ACHN (cell line): Measurements from ENCODE around the gene SCGB1D4.
"Not testable (repeated sequence)": the region's sequence is repeated elsewhere in the genome, so short reads cannot be mapped to it uniquely, and the experiment has no call there.

Experiments
- DNase-seq: peaks from one replicate; pipeline ENCODE4 v3.0.0-alpha.2; 2015
- in situ Hi-C: cut with HindIII; loops from 2 replicates; pipeline ENCODE4 v1.10.0; 2017; ENCODE audit warnings: low sequenced_read_pairs, low pct_ligation_motif_present, low pct_unique_long_range_greater_than_20kb

SCGB1D4 gene, protein sequence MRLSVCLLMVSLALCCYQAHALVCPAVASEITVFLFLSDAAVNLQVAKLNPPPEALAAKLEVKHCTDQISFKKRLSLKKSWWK

DNA sequence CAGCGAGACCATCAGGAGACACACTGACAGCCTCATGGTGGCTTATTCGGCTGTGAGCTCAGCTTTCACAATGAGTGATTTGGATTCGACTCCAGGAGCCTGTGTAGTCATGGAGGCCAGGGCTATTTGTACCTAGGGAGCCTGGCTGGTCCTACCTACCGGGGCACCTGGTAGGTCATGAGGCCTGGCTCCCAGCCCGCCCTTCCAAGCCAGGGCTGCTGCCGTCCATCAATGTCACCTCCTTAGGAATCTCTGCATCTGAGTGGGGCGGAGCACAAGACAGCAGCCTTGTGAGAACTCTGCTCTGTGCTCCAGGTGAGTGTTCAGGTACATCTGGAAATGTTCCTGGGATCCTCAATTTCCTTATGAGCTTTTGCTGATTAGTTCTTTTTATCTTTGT is at the start of gene SCGB1D4:
TSS of gene SCGB1D4 (minus strand) at position 101 of the 400 bp plus-strand sequence. CDS start at position 36, 65 bp downstream.
- in situ Hi-C loops, result no loop called here

DNA sequence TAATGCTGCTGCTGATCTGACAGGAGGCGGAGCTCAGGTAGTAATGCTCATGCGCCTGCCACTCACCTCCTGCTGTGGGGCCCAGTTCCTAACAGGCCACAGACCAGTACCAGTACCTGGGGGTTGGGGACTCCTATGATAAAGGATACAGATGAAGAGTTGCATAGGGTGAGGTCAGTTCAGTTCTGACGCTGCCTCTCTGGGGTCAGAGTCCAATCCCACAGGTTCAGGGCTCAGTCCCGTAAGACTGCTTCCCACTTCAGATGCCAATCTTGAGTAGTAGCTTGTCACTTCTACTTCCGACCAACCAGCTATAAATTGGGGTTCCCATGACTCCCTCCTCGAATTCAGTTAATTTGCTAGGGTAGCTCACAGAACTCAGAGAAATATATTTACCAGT is 47.0 kb upstream of the SCGB1D4 start:
- DNase-seq, result no peak
- in situ Hi-C loops, result no loop called here

More for the DNA sequence above, at the start of gene SCGB1D4:
- DNase-seq, result no peak

DNA sequence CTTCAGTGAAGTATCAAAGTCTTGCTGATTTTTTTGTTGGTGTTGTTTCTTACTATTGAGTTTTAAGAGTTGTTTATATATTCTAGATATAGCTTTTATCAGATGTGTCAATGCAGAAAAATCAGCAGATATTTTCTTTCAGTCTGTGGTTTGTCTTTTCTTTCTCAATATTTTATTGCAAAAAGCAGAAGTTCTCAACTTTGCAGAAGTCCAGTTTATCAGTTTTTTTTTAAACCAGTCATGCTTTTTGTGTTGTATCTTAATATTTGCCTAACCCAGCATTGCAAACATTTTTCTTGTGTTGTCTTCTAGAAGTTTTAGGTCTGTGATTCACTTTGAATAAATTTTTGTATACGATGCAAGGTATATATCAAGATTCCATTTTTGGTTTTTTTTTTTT is 45.3 kb upstream of the SCGB1D4 start:
- in situ Hi-C loops, result no loop called here
- no peak for DNase-seq

DNA sequence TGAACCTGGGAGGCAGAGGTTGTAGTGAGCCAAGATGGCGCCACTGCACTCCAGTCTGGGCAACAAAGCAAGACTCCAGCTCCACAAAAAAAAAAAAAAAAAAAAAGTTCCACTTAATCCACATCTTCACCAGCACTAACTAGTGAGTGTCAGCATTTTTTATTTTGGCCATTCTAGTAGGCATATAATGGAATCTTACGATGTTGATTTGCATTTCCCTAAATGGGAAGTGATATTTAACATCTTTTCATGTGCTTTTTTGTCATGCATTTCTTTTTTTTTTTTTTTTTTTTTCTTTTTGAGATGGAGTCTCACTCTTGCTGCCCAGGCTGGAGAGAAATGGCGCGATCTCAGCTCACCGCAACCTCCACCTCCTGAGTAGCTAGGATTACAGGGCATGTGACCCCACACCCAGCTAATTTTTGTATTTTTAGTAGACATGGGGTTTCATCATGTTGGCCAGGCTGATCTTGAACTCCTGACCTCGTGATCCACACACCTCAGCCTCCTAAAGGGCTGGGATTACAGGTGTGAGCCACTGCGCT is 44.8 kb upstream of the SCGB1D4 start:
- in situ Hi-C loops, DNase-seq: not testable (repeated sequence)

DNA sequence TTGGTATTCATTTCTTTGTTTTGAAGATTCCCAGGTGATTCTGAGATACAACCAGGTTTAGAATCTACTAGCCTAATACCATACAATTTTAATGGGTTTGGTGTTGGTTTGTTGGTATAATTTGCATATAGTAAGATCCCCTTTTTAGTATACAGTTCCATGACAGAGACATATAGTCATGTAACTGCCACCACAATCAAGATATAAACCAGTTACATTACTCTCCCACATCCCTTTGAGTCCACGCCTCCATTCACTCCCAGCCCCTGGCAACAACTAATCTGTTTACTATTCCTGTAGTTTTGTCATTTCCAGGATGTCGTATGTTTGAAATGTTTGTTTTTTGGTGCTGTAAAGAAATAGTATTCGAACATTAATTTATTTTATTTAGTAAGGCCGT is 42.7 kb upstream of the SCGB1D4 start:
- in situ Hi-C loops, result no loop called here
- no peak for DNase-seq

DNA sequence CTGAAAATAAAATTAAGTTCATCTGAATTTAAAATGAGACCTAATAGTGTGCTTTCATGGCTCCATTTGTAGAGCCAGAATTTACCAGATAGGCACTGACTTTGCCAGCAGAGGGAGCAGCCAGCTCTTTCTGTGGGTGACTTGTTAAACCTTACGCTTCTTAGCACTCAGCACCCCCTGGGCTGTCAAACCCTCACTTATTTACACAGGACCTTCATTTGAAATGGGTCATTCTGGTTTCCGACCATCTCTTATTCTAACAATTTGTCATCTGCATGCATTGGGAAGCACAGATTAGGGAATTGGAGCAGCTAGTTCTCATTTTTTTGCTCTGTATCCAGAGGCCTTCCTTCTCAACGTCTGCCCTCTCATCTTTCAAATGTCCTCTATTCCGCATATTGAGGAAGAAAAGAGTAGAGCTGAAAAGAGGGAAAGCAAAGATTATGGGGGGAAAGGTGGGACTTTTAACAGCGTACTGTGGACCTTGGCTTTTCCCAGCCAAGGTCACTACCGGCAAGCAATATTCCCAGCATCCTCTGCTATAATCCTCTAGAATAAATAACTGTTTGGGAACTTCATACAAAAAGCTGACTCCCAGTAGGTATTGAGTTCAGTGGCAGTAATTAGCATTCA is 41.5 kb upstream of the SCGB1D4 start:
- in situ Hi-C loops, result no loop called here
- peak; percentile 39 for DNase-seq

DNA sequence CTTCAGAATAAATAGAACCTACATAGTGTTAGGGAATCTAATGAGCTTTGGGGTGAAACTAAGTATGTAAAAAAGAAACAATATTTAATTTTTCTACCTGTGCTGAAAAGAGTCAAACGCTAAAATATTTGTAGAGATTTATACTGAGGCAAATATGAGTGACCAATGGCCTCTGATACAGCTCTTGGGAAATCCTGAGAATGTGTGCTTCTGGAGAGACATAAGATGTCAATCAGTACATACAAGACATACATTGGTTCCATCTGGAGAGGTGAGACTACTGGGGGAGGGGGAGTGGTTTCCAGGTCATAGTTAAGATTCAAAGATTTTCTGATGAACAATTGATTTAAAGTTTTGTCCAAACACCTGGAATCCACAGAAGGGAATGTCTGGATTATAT is 39.3 kb upstream of the SCGB1D4 start:
- no peak for DNase-seq
- in situ Hi-C loops, result no loop called here

DNA sequence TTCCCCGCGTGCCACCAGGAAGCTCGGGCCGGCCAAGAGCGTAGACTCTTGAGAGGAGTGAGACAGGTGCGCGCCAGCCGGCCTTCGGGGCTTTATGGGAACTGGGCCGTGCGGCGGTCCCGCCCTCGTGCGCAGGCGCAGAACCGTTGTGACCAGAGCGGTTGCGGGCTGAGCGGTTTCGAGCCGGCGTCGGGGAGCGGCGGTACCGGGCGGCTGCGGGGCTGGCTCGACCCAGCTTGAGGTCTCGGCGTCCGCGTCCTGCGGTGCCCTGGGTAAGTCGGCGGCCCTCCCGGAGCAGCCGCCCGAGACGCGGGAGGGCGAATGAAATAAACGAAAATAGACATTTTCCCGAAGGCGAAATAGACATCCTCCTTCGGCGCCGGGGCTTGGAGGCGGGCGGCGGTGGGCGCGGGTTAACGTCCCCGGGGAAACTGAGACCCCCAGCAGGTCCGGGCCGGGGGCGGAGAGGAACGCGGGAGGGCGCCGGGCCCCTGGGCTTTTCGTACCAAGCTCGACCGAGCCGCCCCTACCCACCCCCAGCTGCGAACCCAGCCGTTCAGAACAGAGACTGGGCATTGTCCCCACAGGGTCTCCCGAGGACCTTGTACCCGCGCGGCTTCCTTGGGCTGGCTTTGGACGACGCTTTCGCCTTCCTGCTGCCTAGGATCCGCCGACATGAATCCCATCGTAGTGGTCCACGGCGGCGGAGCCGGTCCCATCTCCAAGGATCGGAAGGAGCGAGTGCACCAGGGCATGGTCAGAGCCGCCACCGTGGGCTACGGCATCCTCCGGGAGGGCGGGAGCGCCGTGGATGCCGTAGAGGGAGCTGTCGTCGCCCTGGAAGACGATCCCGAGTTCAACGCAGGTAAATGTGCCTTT is 38.7 kb upstream of the SCGB1D4 start, which contains the start of gene ASRGL1:
TSS of gene ASRGL1 (plus strand) at position 146 of the 879 bp plus-strand sequence. CDS start at position 676, 530 bp downstream.
- DNase-seq, result peak; percentile 56
- in situ Hi-C loops, result no loop called here

DNA sequence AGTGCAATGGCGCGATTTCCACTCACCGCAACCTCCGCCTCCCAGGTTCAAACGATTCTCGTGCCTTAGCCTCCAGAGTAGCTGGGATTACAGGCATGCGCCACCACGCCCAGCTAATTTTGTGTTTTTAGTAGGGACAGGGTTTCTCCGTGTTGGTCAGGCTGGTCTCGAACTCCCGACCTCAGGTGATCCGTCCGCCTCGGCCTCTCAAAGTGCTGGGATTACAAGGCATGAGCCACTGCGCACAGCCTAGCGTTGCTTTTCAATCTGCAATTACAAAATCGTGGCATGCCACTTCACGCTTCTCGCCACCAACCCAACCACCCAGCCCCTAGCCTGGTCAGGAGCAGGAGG is 38.1 kb upstream of the SCGB1D4 start:
- DNase-seq, in situ Hi-C loops: not testable (repeated sequence)

DNA sequence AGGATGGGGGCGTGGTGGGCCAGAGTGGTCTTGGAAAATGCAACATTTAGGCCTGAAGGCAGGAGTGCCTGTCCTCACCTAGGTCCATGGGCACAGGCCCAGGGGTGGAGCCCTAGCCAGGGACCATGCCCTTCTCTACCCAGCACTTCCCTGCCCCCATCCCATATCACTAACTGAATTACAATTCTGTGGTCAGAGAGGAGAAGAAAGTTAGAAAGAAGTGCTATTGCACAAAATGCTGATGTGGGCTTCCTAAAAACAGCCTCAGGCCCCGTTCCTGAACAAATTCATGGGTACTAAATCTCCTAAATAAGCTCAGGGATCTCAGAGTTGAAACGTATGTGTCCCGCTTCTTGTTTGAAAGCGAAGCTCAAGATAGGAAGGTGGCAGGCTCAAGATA is 34.9 kb upstream of the SCGB1D4 start:
- in situ Hi-C loops, result no loop called here

DNA sequence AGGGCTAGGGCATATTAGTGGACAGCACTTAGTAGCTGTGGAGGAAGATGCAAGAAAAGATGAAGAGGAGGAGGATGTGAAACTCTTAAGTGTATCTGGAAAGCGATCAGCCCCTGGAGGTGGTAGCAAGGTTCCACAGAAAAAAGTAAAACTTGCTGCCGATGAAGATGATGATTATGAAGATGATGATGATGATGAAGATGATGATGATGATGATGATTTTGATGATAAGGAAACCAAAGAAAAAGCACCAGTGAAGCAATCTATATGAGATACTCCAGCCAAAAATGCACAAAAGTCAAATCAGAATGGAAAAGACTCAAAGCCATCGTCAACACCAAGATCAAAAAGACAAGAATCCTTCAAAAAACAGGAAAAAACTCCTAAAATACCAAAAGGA is 32.4 kb upstream of the SCGB1D4 start:
- DNase-seq, result not testable (repeated sequence)

More for the DNA sequence above, 34.9 kb upstream of the SCGB1D4 start:
- DNase-seq, result no peak

DNA sequence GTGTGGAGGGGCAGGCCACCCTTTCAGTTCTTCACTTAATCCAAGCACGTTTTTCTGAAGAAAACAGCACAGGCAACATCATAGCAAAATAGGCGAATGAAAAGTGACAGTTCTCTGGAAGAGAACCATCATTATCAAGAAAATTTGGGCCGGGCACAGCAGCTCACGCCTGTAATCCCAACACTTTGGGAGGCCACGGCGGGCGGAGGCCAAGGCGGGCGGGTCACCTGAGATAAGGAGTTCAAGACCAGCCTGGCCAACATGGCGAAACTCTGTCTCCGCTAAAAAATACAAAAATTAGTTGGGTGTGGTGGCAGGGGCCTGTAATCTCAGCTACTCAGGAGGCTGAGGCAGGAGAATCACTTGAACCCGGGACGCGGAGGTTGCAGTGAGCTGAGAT is 28.7 kb upstream of the SCGB1D4 start:
- DNase-seq, in situ Hi-C loops: not testable (repeated sequence)

More for the DNA sequence above, 32.4 kb upstream of the SCGB1D4 start:
- in situ Hi-C loops, result not testable (repeated sequence)

DNA sequence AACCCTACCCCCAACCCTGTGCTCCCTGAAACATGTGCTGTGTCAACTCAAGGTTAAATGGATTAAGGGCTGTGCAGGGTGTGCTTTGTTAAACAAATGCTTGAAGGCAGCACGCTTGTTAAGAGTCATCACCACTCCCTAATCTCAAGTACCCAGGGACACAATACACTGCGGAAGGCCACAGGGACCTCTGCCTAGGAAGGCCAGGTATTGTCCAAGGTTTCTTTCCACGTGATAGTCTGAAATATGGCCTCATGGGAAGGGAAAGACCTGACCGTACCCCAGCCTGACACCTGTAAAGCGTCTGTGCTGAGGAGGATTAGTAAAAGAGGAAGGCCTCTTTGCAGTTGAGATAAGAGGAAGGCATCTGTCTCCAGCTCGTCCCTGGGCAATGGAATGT is 27.8 kb upstream of the SCGB1D4 start:
- in situ Hi-C loops, DNase-seq: not testable (repeated sequence)

DNA sequence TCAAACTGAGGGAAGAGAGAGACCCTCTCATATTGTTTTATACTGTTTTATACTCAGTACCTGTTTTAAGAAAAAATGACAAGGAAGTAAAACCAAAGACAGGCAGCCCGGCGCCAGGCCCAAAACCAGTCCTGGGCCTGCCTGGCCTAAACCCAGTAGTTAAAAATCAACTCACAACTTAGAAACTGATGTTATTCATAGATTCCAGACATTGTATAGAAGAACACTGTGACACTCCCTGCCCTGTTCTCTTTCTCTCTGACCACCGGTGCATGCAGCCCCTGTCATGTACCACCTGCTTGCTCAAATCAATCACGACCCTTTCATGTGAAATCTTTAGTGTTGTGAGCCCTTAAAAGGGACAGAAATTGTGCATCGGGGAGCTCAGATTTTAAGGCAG is 26.9 kb upstream of the SCGB1D4 start:
- in situ Hi-C loops, result not testable (repeated sequence)
- DNase-seq, result peak; percentile 1

DNA sequence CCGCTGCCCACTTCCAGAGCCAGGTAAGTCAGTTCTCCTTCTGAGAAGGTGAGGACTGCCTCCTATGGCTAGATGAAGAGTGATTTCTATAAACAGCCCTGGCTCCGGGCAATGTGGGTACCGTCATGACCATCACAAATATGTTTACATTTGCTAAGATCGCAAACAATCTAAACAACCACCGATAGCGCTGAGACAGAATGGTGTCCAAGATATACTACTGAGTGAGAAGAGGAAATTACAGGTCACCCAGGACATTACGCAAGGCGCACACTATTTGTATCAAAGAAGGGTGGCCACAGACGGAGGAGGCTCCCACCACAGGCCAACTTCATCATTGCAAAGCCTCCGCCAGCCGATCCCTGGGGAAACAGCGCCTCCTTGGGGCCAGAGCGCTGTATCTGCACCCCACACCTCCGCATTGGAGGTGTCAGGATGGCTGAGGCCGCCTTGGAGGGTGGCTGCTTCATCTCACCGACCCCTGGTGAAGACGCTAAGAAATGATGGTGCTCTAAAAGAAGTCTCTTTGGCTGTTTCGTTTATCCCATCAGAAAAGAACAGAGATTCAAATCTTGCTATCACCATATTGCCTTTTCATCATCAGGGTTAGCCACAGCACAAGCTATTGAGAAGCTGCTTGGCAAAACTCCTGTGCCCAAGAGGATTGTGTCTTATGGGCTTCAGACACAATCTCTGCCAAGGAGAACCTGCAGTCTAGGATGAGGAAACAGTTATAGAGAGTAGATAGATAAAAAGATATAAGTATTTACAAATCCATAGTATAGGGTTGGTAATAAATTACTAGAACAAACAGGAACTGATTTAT is 26.1 kb upstream of the SCGB1D4 start:
- in situ Hi-C loops, result no loop called here
- DNase-seq, result peak; percentile 19

DNA sequence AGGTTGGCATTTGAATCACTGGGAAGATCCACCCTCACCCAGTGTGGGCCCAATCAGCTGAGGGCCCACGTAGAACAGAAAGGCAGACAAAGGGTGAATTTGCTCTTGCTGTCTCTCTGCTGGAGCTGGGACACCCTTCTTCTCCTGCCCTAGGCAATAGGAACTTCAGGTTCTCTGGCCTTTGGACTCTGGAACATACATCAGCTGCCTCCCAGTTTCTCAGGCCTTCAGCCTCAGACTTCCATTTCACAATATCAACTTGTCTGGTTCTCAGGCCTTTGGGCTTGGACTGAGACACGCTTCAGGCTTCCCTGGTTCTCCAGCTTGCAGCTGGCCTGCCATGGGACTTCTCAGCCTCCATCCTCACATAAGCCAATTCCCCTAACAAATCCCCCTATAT is 23.6 kb upstream of the SCGB1D4 start:
- no peak for DNase-seq
- in situ Hi-C loops, result no loop called here

DNA sequence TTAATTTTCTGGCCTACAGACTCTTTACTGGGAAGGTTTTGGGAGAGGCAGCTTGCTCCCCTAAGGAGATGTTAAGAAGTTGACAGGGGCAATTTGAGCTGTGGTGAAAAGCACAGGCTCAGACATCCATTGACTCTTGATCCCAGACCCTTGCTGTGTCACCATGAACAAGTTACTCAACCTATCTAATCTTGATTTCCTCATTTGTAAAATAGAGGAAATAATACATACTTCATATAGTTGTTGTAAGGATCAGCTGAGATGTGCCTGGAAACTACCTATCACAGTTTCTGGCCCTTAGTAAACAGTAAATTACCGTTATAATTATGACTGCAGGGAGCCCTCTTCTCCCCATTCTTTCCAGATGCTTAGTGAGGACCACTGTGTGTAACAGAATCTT is 16.6 kb upstream of the SCGB1D4 start:
- in situ Hi-C loops, result no loop called here
- no peak for DNase-seq

DNA sequence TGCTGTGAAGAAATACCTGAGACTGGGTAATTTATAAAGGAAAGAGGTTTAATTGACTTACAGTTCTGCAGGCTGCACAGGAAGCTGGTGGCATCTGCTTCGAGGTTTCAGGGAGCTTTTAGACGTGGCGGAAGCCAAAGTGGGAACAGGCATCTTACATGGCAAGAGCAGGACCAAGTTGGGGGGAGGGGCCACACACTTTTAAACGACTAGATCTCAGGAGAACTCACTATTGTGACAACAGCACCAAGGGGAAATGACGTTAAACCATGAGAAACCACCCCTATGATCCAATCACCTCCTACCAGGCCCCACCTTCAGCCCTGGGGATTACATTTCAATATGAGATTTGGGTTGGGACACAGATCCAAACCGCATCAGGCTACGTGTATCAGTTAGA is 11.1 kb upstream of the SCGB1D4 start:
- in situ Hi-C loops, result no loop called here
- no peak for DNase-seq
